GM13977 (cell line): ENCODE results near the gene PRKAR1B.
"Not testable (repeated sequence)": the region's sequence is repeated elsewhere in the genome, so short reads cannot be mapped to it uniquely, and the experiment has no call there.

Experiments used
- DNase-seq: peaks from one replicate; pipeline ENCODE4 v3.0.0; 2012; ENCODE audit warnings: low spot score
- CTCF ChIP-seq: IDR thresholded peaks from 2 replicates; pipeline ENCODE4 v1.5.1; 2012; ENCODE audit warnings: mild to moderate bottlenecking, control low read depth; ENCODE audit not compliant: insufficient read depth; ENCODE audit errors: extremely low read depth, missing control alignments
- in situ Hi-C: fragments of 300-500 bp; cut with MboI; formaldehyde crosslinking; loops from one replicate; pipeline ENCODE4 v1.12.0; 2022; ENCODE audit warnings: low sequenced_read_pairs, low pct_unique_long_range_greater_than_20kb, mixed read lengths, inconsistent platforms; ENCODE audit not compliant: unreplicated experiment

PRKAR1B gene

GRCh38 chr7:552868-553635 is 174.0 kb downstream of the PRKAR1B start:
- no peak for TF ChIP-seq CTCF
- no peak for DNase-seq
- in situ Hi-C loops, result no loop called here

- DNase-seq, in situ Hi-C loops: not testable (repeated sequence)
These were observed 174.8 kb downstream of the PRKAR1B start for GRCh38 chr7:552151-552867.

- in situ Hi-C loops, DNase-seq: not testable (repeated sequence)
These were observed 175.5 kb downstream of the PRKAR1B start for GRCh38 chr7:551615-551970.

GRCh38 chr7:550881-551614 is 176.0 kb downstream of the PRKAR1B start:
- TF ChIP-seq CTCF, result no peak
- in situ Hi-C loops, result no loop called here
- DNase-seq, result no peak

GRCh38 chr7:549891-550625 is 177.0 kb downstream of the PRKAR1B start:
- in situ Hi-C loops, result no loop called here
- TF ChIP-seq CTCF, result no peak
- no peak for DNase-seq

GRCh38 chr7:549066-549890 is 177.8 kb downstream of the PRKAR1B start:
- in situ Hi-C loops, result no loop called here
- no peak for DNase-seq
- no peak for TF ChIP-seq CTCF

- in situ Hi-C loops, result no loop called here
- TF ChIP-seq CTCF, result no peak
- DNase-seq, result no peak
These were observed 178.7 kb downstream of the PRKAR1B start for GRCh38 chr7:548401-548800.
